Stimulated activated CD4-positive, alpha-beta T cell treated with anti-CD3 and anti-CD28 coated beads, Interleukin-15, amount 100 ng/mL, for 1 hour (primary cell): ENCODE measurements around the gene SMC4.

Experiments
- DNase-seq, 2 donors: peaks; one replicate each; pipeline ENCODE4 v3.0.0-alpha.2; 2020; ENCODE audit warnings: low read depth in 1 of 2, low spot score in 1 of 2

The SMC4 gene

GRCh38 chr3:160475153-160475552 is 75.7 kb downstream of the SMC4 start:
- DNase-seq: no peak

- no peak for DNase-seq
Measured at GRCh38 chr3:160475884-160476283, 76.4 kb downstream of the SMC4 start.

GRCh38 chr3:160477750-160478149 is 78.3 kb downstream of the SMC4 start:
- DNase-seq: no peak

GRCh38 chr3:160478338-160478737 is 78.9 kb downstream of the SMC4 start:
- DNase-seq: no peak

GRCh38 chr3:160479376-160479775 is 79.9 kb downstream of the SMC4 start:
- no peak for DNase-seq

GRCh38 chr3:160480931-160481330 is 81.5 kb downstream of the SMC4 start:
- DNase-seq: no peak

GRCh38 chr3:160481856-160482255 is 82.4 kb downstream of the SMC4 start:
- DNase-seq: no peak

GRCh38 chr3:160482796-160483195 is 83.3 kb downstream of the SMC4 start:
- no peak for DNase-seq
